Endothelial cell of umbilical vein (primary cell): ENCODE results near the gene RASGRF1. TPM values are rescaled to one million over a fixed set of nuclear protein-coding genes. Genes with fewer than 3 reads are reported as not detected.

ENCODE experiments used
- BruUV-seq: library from RNA; stranded (reverse); fragments of 400-500 nt; replicated peaks from 2 replicates; lab custom pipeline; 2021; lab: Mats Ljungman, UMichigan
- CTCF ChIA-PET: fragments of 300-600, 350-600 bp; sonication (Branson Sonifier 250); formaldehyde crosslinking; loops from one replicate; lab custom pipeline; 2021; ENCODE audit warnings: antibody characterized with exemption, inconsistent platforms; lab: Charles Lee
- POLR2A ChIA-PET: fragments of 300-600, 350-600 bp; sonication (Branson Sonifier 250); formaldehyde crosslinking; loops from one replicate; lab custom pipeline; 2021; ENCODE audit warnings: antibody characterized with exemption, inconsistent platforms; lab: Charles Lee
- DNase-seq: peaks from one replicate; pipeline ENCODE4 v3.0.0-alpha.2; 2011; ENCODE audit warnings: low read depth, low spot score
- FAIRE-seq: peaks from 2 replicates; lab custom pipeline; 2011; peaks lifted over from hg19 to GRCh38; lab: Jason Lieb, UNC
- H2AFZ ChIP-seq: 2 replicates; pipeline ENCODE4 v1.6.0; 2012; ENCODE audit warnings: low read depth, low read length, control low read depth, inconsistent platforms
- H3K27ac ChIP-seq: 2 replicates; pipeline ENCODE4 v1.5.1; 2011; ENCODE audit warnings: low read depth, mild to moderate bottlenecking, control low read depth, low read length, moderate library complexity; ENCODE audit not compliant: insufficient read depth
- H3K27me3 ChIP-seq, 2 experiments: 2 replicates each; pipeline versions ENCODE4 v1.6.0 to v1.6.1; 2011; ENCODE audit warnings: low read length in 2 of 2, mixed read lengths in 1 of 2; ENCODE audit not compliant: control insufficient read depth in 2 of 2, insufficient read depth in 2 of 2
- H3K36me3 ChIP-seq, 2 experiments: 2 replicates in 1 of 2; 3 replicates in 1 of 2; pipeline ENCODE4 v1.5.1; 2011; ENCODE audit warnings: low read length in 2 of 2, mild to moderate bottlenecking in 1 of 2, moderate library complexity in 1 of 2; ENCODE audit not compliant: control insufficient read depth in 2 of 2, insufficient read depth in 2 of 2; ENCODE audit errors: extremely low read depth in 1 of 2
- H3K4me1 ChIP-seq: 3 replicates; pipeline ENCODE4 v1.5.1; 2011; ENCODE audit warnings: mild to moderate bottlenecking, low read length; ENCODE audit not compliant: control insufficient read depth, insufficient read depth; ENCODE audit errors: extremely low read depth
- H3K4me2 ChIP-seq: 2 replicates; pipeline ENCODE4 v1.6.1; 2011; ENCODE audit warnings: low read length, control low read depth, mixed read lengths; ENCODE audit not compliant: insufficient read depth
- H3K4me3 ChIP-seq, 3 experiments: fragments of 200-600 bp in 1 of 3; sonication (generic), shearing (Covaris generic) in 1 of 3; replicated peaks in 1 of 3; 2 replicates each; pipeline ENCODE4 v1.5.1; 2011 to 2016; ENCODE audit warnings: control low read depth in 3 of 3, low read length in 3 of 3, mild to moderate bottlenecking in 2 of 3, inconsistent platforms in 1 of 3, low read depth in 1 of 3, moderate library complexity in 1 of 3; ENCODE audit not compliant: insufficient read depth in 1 of 3
- H3K79me2 ChIP-seq: 2 replicates; pipeline ENCODE4 v1.6.0; 2012; ENCODE audit warnings: low read length, inconsistent platforms; ENCODE audit not compliant: control insufficient read depth, insufficient read depth
- H3K9ac ChIP-seq: replicated peaks from 2 replicates; pipeline ENCODE3; 2011; ENCODE audit warnings: low read length, control low read depth; ENCODE audit not compliant: insufficient read depth; ENCODE audit errors: extremely low read depth
- H3K9me1 ChIP-seq: replicated peaks from 3 replicates; pipeline ENCODE4 v1.6.0; 2011; ENCODE audit warnings: mild to moderate bottlenecking, low read length; ENCODE audit not compliant: control insufficient read depth, insufficient read depth; ENCODE audit errors: extremely low read depth
- H3K9me3 ChIP-seq: replicated peaks from 2 replicates; pipeline ENCODE4 v1.5.1; 2012; ENCODE audit warnings: low read length, inconsistent platforms; ENCODE audit not compliant: control insufficient read depth, insufficient read depth
- H4K20me1 ChIP-seq: replicated peaks from 2 replicates; pipeline ENCODE3; 2011; ENCODE audit warnings: mild to moderate bottlenecking, low read length; ENCODE audit not compliant: control insufficient read depth, insufficient read depth; ENCODE audit errors: extremely low read depth
- CTCF ChIP-seq, 2 donors: IDR thresholded peaks; 1 replicate in 1 of 2; 2 replicates in 1 of 2; pipeline ENCODE4 v1.5.1; 2011; ENCODE audit warnings: low read length in 2 of 2, mild to moderate bottlenecking in 2 of 2, moderate library complexity in 2 of 2, control low read depth in 1 of 2, inconsistent platforms in 1 of 2, low read depth in 1 of 2; ENCODE audit not compliant: insufficient read depth in 1 of 2; ENCODE audit errors: extremely low read depth in 1 of 2
- EZH2 ChIP-seq: IDR thresholded peaks from 2 replicates; pipeline ENCODE4 v1.6.1; 2012; ENCODE audit warnings: borderline replicate concordance, low read depth, mild to moderate bottlenecking, moderate library complexity, low read length, inconsistent platforms; ENCODE audit not compliant: severe bottlenecking
- FOS ChIP-seq: IDR thresholded peaks from 2 replicates; pipeline ENCODE4 v1.6.1; 2011; ENCODE audit warnings: mild to moderate bottlenecking, low read length, moderate library complexity, borderline replicate concordance; ENCODE audit not compliant: insufficient read depth
- GATA2 ChIP-seq: IDR thresholded peaks from 2 replicates; pipeline ENCODE4 v1.7.0; 2011; ENCODE audit warnings: low read depth, mild to moderate bottlenecking, moderate library complexity, mixed read lengths, low read length; ENCODE audit not compliant: insufficient read length, insufficient read depth
- JUN ChIP-seq: IDR thresholded peaks from 2 replicates; pipeline ENCODE4 v1.6.1; 2011; ENCODE audit warnings: borderline replicate concordance, low read depth; ENCODE audit not compliant: insufficient read length, insufficient read depth
- MAX ChIP-seq: IDR thresholded peaks from 2 replicates; pipeline ENCODE4 v1.6.1; 2011; ENCODE audit not compliant: insufficient read depth, insufficient read length
- MYC ChIP-seq: IDR thresholded peaks from one replicate; pipeline ENCODE4 v1.6.1; 2011; ENCODE audit warnings: mild to moderate bottlenecking, low read depth, low read length
- POLR2A ChIP-seq: IDR thresholded peaks from 2 replicates; pipeline ENCODE4 v1.6.1; 2012; ENCODE audit warnings: low read depth, mild to moderate bottlenecking, control low read depth, low read length
- POLR2AphosphoS5 ChIP-seq: IDR thresholded peaks from 2 replicates; pipeline ENCODE4 v1.6.1; 2012; ENCODE audit warnings: low read depth, mild to moderate bottlenecking, control low read depth, low read length, moderate library complexity; ENCODE audit not compliant: insufficient read depth
- dilution Hi-C: fragments of 300-500 bp; cut with MboI; formaldehyde crosslinking; loops from one replicate; pipeline ENCODE4 v1.15.0; 2019; ENCODE audit warnings: low sequenced_read_pairs; ENCODE audit not compliant: extremely low pct_ligation_motif_present
- intact Hi-C: fragments of 100-400 bp; cut with micrococcal nuclease; formaldehyde crosslinking; loops from one replicate; pipeline ENCODE4 v1.10.0; 2022
- polyA plus RNA-seq, 4 experiments: library from polyadenylated mRNA; depleted of rRNA in 3 of 4; stranded (reverse) in 3 of 4; unstranded in 1 of 4; fragments of >200 nt; gene quantifications; 2 replicates each; pipeline versions ENCODE4 v1.2.1 to v1.2.3, GENCODE V29; 2011 to 2012; ENCODE audit warnings: missing spikeins in 1 of 4
- total RNA-seq: library from RNA; stranded (reverse); gene quantifications from 2 replicates; pipeline ENCODE4 v1.2.3, GENCODE V29; 2021

RASGRF1 gene
- total and polyA plus RNA-seq, 2 donors (not counting 3 experiments of a cell fraction or from before 2014, with no cell fraction given), result 0.04 TPM; not detected in 1

- dilution Hi-C loops, result no loop called here
- Histone ChIP-seq H3K9me3 (no peaks in the 10 kb centered on the region), H3K9ac (no peak overlapping the region), H3K27me3 (peaks cover 0 to 3% of the 10 kb centered on the region in 2 experiments), H3K9me1 (no peaks in the 10 kb centered on the region), H3K36me3 (no peaks in the 10 kb centered on the region), H3K79me2 (no peaks in the 10 kb centered on the region), H3K4me2 (no peak overlapping the region), H3K4me1 (no peaks in the 10 kb centered on the region), H3K4me3 (no peak overlapping the region), H2AFZ (no peak overlapping the region), H3K27ac (no peak overlapping the region), H4K20me1 (no peaks in the 10 kb centered on the region)
- no peak for TF ChIP-seq MYC
- TF ChIP-seq GATA2, result no peak
- no peak for TF ChIP-seq JUN
- TF ChIP-seq POLR2A, result no peak
- no peak for TF ChIP-seq POLR2AphosphoS5
- no peak for TF ChIP-seq EZH2
- no peak for TF ChIP-seq FOS
- no peak for TF ChIP-seq CTCF (IDR thresholded peaks at IDR 0.05; ENCODE audit: extremely low read depth in 1 of 2, insufficient read depth in 1 of 2, low read depth in 1 of 2, low read length in 2 of 2)
- TF ChIP-seq MAX, result no peak
- ChIA-PET POLR2A (no interaction called here), CTCF (interaction anchor here (1.4 kb wide), 1 partner anchor 228 kb away, joined by 3 read pairs; no protein-coding TSS in a partner anchor)
- intact Hi-C loops, result no loop called here
- DNase-seq (no peak), FAIRE-seq (no peak)
- no TSS peak for BruUV-seq
Measured at GRCh38 chr15:78956937-78957336, 133.6 kb downstream of the RASGRF1 start.
